GM12875 (cell line): ENCODE results near the gene GNG12.

ENCODE experiments used
- H3K4me3 ChIP-seq: one replicate; pipeline ENCODE4 v1.5.1; 2011; ENCODE audit warnings: low read depth, low read length, control low read depth
- CTCF ChIP-seq: IDR thresholded peaks from 2 replicates; pipeline ENCODE4 v1.5.1; 2011; ENCODE audit warnings: low read depth, mild to moderate bottlenecking, control low read depth, inconsistent platforms, low read length, moderate library complexity, borderline replicate concordance; ENCODE audit not compliant: insufficient read depth

Gene GNG12

GRCh38 chr1:67743072-67743725 is 90.1 kb downstream of the GNG12 start:
- TF ChIP-seq CTCF: no peak
- H3K4me3 ChIP-seq: no peak overlapping the region

GRCh38 chr1:67741736-67742135 is 91.5 kb downstream of the GNG12 start:
- TF ChIP-seq CTCF: no peak
- H3K4me3 ChIP-seq: no peak overlapping the region

- no peak for TF ChIP-seq CTCF
- H3K4me3 ChIP-seq: no peak overlapping the region
Measured at GRCh38 chr1:67741121-67741520, 92.1 kb downstream of the GNG12 start.

- H3K4me3 ChIP-seq: no peak overlapping the region
- no peak for TF ChIP-seq CTCF
Measured at GRCh38 chr1:67740543-67740942, 92.7 kb downstream of the GNG12 start.

- no peak for TF ChIP-seq CTCF
- no peak overlapping the region for H3K4me3 ChIP-seq
Measured at GRCh38 chr1:67739361-67739760, 93.9 kb downstream of the GNG12 start.

GRCh38 chr1:67738401-67738800 is 94.9 kb downstream of the GNG12 start:
- no peak overlapping the region for H3K4me3 ChIP-seq
- TF ChIP-seq CTCF: no peak

GRCh38 chr1:67737875-67738274 is 95.4 kb downstream of the GNG12 start:
- TF ChIP-seq CTCF: no peak
- H3K4me3 ChIP-seq: no peak overlapping the region
